AG20443 (cell line): Measurements from ENCODE around the gene ARVCF.

Experiments used
- DNase-seq: peaks from one replicate; pipeline ENCODE4 v3.0.0; 2012; ENCODE audit warnings: low spot score, mixed read lengths

ARVCF gene

DNA sequence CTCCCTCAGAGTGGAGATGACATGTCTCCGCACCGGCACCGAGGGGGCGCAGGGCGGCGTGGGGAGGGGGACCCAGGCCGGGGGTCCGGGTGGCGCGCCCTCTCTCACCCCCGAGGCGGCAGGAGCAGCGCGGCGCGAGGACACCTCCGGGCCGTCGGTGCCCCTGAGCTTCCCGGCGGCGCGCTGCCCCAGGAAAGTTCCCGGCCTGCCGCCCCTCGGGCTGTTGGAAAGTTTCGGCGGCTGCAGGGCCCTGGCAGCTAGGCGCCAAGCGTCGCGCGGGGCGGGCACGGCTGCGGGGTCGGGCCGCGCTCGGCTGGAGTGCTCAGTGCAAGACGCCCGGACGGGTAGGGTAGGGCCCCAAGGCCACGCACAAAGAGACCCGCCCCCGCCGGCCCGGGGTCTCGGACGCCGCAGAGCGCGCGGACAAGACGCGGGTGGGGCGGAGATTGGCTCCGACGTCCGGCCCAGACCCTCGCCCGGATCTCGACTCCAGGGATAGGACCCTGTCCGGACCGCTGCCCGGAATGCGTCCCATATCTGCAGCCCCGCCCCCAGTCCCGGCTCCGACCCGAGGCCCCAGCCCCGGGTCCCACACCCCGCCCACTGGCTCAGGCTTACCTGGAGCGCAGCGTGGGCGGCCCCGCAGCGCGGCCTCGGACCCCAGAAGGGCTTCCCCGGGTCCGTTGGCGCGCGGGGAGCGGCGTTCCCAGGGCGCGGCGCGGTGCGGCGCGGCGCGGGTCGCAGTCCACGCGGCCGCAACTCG lies 471 bp downstream of the ARVCF start:
- no peak for DNase-seq

DNA sequence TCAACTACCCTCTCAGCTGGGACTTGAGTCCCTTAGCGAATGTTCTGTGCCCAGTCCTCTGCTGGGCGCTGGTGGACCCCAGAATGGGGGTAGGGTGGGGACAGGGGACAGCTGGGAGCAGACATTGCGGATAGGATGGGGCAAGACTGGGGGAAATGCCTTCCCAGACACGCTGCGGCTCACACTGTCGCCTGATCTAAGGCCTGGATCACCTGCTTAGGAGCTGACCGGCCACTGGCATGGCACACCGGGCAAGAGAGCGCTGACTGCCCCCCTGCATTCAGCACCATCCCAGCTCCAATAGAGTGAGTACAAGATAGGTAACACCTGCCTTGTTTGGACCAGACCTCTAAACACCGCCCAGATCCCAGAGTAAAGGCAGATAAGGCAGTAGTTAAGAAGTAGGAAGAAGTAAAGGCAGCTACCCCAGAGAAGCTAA lies 1.4 kb downstream of the ARVCF start:
- no peak for DNase-seq

DNA sequence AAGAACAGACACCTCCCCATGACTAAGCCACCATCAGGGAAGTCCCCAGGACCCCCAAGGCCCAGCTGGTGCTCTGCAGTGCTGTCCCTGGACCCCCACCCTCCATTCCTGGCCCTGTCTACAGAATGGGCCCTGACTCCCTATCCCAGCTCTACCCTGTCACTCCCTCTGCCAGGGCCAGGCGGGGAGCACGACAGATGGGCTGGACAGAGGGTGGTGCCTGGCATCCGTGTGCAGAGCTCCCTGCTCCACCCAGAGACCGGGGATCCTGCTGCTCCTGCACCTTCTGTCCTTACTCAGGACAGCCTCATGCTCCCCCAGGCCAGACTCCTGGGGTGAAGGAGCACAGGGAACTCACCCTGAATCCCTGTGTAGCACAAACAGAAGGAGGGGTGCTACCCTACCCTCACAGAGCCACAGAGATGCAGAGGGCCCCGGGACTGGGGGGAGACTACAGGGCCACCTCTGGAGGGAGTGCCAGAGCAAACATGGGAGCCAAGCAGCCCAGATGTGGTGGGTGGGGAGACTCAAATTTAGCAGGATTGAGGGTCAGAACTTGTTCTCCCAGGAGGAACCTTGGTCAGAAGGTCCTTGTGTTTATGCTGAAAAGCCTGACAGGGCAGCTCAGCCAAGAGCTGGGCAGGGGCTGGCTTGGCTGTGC lies 2.0 kb downstream of the ARVCF start:
- no peak for DNase-seq

DNA sequence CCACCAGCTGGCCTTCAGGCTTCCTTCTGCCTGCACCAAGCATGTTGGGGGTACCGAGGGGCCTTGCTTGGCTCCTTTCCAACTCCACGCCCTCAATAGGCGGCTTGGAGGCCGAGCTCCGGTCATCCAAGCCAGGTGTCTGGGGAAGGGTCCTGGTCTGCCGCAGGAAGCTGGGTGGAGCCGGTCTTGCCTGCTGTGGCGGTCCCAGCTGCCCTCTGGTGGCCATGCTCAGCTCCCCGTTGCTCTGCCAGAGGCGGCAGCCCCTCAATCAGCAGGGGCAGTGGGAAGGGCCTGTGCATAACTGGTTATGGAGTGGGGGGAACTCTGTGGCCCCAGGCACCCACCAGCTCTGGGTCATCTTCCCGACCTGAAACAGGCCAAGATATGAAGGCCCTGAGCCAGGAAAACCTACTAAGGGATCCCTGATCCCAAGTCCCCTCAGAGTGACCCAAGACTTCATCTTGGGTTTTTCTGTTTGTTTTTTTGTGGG lies 3.2 kb downstream of the ARVCF start:
- peak; percentile 76 for DNase-seq

DNA sequence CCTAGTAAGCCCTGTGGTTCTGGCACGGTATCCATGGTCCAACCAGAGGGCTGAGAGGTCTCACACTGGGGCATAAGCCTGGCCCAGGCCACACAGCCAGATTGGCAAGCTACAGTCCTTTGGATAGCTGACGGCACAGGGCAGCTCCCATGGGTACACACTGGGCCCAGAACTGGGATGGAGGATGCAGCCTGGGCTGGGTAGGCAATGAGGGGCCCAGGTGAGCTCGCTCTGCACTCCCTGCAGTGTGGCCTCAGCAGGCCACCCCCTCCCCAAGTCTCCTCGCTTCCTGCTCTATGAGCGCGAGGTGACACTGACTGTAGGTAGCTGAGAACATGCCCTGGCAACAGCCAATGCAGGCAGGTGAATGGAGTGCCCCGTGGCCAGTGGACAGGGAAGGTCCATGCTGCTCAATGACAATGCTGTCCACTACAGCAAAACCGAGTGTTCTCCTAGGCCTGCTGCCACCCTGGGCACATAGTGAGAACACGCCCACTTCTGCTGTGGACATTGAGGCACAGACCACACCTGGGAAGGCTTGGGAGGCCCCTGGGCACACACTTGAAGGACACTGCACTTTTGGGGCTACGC lies 3.8 kb downstream of the ARVCF start:
- DNase-seq: no peak

DNA sequence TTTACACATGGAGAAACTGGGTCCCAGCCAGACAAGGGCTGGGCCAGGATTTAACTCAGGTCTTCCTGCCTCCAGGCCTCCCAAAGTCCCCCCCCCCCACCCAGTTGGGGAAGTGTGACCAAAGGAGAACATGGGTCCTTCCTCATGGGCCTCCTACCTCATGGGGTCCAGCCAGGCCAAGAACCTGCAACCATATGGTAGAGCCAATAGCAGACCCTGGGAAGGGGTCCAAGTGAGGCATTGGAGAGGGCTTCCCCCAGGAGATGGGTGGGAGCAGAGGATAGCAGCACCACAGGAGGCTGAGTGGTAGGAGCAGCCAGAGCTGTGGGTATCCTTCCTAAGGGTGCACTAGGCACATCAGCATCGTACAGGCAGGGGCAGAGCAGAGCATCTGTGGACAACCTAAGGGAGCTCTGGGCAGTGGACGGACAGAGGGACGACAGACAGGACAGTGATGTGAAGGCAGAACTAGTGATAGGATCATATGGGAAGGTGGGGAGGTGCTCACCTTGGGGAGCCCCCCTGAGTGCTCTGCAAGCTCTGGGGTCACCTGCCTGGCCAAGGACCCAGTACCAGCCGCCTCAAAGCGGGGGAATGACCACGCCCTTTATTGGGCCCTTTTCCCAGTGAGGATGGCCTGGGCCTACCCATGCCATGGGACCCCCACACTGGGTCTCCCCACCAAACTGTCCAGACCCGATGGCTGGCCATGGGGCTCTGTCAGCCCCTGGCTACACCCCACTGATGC lies 4.5 kb downstream of the ARVCF start:
- no peak for DNase-seq

DNA sequence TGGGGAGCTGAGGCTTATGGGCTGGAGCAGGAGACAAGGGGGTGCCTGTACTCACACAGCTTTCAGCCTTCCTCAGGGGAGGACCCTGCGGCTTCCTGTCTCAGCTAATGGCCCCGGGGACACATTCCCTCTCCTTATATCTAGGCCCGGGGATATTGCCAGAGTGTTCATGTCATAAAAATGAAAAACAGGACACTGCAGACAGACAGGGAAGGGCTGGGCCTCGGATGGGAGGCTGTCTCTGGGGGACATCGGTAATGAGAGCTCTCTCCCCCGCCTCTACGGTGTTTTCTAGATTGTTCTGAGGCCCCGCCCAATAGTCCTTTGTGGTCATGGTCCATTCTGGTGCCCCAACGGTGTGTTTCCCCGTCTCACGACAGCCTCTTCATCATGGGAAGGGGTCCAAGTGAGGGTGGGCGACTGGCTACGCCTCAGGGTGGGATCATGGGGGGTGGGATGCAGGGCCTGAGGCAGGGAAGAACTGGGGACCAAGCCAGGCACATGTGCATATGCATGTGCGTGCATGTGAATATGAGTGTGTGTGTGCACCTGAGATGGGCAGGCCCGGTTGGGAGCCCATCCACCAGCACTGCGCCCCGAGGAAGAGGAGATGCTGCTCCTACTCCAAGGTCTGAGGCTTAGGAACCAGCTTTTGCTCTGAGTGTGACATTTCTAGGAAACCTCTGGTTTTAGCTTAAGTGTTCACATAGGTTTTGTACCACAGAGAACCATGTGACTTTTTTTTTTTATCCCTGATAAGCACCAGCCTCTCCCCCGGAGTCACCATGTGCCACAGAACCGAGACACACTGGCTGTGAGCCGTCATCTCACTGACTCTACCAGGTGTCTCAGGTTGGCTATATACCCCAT lies 5.3 kb downstream of the ARVCF start:
- no peak for DNase-seq

DNA sequence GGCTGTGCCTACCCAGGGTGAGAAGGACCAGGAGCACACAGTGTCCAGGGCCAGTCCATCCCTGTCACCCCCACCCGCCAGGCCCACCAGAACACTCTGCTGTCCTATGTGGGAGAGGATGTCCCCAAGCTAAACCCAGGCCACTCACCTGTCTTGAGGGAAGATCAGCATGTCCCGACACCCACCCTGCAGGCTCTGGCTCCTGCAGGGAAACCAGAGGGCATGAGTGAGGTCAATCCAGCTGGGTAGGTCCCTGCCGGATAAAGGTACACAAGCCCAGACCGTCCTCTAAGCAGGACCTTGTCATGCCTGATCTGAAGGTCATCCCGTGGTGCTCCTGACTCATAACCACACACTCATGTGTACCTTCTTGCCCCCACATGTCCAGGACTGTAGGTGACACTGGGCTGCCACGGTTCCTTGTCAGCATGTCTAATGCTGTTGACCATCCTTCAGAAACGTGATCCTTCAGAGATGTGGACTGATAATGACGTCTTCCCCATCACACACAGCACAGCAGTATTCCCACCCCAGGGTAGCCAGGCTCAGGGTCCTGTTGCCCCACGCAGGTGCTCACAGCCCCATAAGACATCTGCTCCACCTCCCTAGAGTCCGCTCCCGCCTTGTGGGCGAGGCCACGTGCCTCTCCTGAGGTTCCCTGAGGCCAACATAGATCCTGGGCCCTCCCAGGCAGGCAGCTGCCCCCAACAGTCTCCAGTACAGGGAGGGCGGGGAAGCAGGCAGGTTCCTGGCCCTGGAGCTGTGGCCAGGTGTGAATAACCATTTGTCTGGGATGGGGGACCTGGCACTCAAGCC lies 6.1 kb downstream of the ARVCF start:
- DNase-seq: no peak

DNA sequence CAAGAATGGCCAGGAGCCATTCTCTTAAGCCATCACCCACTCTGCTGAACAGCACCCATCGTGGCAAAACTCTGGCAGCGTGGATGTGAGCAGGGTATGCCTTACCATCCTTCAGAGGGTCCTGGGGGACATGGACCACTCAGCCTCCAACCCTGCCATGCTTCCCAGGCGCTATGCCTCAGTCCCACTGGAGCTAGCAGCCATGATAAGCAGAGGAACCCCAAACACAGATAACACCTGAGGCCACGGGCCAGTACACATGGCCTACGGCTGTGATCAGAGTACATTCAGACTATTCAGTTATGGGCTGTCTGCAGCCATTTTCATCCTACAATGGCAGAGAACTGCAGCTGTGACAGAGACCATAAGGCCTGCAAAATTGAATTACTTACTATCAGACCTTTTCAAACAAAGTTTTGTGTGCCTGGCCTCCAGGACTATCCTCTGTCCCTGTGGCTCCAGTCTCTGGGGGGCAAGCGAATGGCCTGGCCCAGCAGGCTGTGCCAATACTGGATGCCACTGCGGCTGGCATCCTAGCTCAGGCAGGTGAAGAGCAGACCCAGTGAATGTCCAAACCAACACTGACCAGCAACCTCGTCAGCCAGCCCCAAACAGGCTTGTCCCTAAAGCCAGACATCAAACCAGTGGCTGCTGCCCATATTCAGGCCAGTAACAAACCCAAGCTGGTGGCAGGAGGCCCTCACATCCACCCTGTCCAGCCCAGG lies 6.9 kb downstream of the ARVCF start:
- DNase-seq: no peak

DNA sequence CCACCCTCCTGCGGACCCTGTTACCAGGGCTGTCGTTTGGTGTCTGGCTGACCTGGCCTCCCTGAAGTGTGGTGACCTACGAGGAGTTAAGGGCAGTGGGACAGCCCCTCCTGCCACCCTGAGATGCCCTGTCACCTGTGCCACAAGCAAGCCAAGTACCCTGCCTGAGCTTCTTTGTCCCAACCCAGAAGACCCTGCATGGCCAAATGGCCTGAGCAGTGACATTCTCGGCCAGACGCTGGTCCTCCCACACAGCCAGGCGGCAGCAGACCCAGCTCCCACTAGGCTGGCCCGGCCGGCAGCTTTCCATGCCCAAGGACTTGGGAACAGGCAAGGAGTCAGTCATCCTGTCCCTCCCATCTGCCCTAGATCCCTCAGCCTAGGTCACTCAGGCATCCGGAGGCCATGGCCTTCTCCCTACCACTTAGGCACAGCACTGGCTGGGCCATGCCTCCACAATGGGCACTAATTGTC lies 7.6 kb downstream of the ARVCF start:
- DNase-seq: no peak

DNA sequence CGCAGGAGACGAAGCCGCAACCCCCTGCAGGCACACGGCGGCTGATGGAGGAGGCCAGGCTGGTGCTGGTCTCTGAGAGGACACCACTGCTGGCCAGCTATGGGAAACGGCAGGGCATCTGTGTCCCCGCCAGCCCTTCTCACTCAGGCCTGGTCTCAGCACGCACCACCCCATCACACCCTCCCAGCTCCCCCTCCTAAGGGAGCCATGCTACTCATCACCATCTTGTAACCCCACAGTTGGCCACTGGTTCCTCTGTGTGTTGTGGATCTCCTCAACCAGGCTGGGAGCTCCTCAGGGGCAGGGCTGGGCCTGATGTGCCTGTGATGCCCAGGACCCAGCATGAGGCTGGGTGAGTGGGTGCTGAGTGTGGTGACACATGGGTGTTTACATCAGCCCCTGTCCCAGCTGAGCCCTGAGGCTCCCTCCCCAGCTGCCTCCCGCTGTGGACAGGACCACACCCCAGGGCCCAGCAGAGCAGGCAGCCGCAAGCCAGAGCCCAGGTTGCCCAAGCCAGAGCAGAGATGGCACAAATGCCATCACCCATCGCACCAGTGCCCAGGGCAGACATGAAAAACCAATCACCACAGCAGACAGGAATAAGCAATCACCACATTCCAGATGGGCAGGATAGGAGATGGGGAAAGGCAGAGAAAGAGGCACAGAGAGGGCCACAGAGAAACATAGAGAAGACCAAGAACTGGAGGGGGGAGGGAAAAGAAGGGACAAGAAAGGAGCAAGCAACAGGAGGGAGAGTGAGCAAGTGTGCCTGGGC lies 8.2 kb downstream of the ARVCF start:
- no peak for DNase-seq

DNA sequence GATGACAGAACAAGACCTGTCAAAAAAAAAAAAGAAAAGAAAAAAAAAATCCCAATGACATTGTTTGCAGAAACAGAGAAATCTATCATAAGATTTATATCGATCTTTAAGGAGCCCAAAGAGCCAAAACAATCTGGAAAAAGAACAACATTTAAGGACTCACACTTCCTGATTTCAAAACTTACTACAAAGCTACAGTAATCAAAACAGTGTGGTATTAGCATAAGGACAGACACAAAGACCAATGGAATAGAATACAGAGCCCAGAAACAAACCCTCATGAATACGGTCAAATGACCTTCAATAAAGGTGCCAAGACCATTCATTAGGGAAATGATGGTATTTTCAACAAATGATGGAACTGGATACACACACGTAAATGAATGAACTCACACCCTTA lies 12.2 kb downstream of the ARVCF start:
- DNase-seq: no peak

DNA sequence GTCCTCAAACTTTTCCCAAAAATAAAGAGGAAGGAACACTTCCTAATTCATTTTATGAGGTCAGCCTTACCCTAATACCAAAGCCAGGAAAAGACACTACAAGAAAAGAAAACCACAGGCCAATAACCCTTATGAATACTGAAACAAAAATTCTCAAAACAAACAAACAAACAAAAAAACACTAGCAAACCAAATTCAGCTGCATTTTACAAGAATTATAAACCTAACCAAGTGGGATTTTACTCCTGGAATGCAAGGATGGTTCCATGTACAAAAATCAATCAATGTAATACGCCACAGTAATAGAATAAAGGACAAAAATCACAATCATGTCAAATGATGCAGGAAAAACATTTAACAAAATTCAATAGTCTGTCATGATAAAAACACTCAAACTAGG lies 13.3 kb downstream of the ARVCF start:
- no peak for DNase-seq

DNA sequence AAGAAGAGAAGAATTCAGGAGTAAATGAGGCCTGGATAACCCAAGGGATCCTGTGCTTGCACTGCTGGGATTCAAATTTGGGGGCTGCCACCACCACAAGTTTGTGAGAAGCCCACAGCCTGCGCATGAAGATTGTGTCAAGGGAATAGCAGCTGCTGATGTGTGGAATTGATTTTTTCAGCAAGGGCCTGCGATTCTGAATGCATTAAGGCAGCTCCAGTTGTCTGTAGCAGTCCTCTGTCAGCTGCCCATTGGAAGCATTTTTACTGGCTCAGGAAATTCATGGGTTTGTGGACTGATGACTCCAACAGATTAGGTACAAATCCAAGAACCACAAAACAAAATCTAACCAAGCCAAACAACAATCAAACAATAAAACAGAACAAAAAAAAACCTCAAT lies 14.0 kb downstream of the ARVCF start:
- DNase-seq: no peak

DNA sequence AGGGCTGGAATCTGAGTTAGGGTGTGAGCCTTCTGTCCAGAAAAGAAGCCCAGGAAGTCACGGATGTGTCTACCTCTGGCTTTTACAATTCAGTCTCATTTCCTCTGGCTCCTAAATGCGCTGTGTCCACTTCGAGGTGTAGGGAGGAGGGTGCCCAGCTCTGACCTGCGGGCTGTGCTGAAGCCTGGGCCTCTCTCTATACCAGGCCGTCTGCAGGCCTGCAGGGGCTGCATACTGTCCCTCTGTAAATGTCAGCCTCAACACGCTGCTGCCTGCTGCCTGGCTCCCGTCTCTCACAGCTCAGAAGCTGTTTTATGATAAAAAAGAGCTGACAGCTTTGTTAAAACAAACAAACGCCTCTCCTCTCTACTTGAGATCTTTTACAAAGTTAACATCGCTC lies 14.5 kb downstream of the ARVCF start:
- DNase-seq: no peak

DNA sequence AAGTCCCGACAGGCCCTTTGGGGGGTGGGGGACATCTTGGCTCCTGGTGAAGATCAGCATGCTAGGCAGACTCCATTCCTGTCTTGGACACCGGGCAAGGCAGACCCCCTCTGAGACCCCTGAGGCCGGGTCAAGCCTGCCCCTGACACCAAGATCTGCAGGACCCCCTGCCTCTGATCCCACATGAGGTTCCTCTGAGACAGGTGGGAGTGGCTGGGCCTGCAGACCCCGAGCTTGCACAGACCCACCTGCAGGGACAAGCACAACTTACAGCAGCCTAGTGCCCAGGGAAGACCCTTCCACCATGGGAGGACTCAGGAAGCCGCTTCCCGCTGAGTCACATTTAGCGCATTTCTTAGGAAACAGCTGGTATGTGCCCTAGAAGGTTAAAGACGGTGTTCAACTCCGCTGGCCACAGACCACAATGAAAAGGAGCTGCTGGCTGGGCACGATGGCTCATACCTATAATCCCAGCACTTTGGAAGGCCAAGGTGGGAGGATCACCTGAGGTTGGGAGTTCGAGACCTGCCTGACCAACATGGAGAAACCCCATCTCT lies 15.5 kb downstream of the ARVCF start:
- DNase-seq: no peak

DNA sequence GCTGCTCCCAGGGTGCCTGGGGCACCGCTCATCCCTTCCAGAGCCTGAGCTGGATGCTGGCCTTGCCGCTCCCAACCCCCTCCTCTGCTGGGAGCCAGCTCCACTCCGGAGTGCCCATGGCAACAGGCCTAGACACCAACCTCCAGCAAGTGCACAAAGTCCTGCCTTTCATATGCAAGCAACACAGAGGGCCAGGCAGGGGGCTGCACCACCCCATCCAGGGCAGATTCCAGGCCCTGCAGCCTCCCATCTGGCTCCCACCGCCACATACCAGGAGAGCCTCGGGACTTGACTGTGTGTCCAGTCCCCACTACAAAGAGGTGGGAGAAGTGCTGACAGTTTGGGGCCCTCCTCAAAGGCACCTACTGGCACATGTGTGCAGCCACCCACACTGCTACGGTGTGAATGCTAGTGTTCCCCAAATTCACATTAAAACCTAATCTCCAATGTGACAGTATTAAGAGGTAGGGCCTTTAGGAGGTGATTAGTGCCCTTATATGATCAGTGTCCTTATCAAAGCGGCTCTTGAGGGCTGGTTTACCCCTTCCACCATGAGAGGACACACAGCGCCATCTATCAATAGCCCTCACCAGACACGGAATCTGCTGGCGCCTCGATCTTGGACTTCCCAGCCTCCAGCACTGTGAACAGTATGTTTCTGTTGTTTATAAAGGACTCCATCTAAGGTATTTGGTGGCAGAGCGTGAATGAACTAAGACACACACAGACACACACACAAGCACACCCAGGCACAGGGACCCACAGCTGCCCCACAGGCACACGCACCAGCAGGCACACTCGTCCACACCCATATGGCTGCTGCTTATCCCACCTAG lies 16.2 kb downstream of the ARVCF start:
- no peak for DNase-seq
